Measurements from ENCODE around the gene METTL23. TPM values are rescaled to one million over a fixed set of nuclear protein-coding genes. Genes with fewer than 3 reads are reported as not detected.

The METTL23 gene
- total and polyA plus RNA-seq, 12 donors = 18.0 to 41.8 (median 24.7) TPM

GRCh38 chr17:76700617-76701470, 25.8 kb upstream of the METTL23 start:
- peak; percentile 77 to 87 (median 84) for ATAC-seq
- peak overlapping the region in 9 of 10 donors; percentile 21 to 54 (median 39) for H3K4me3 ChIP-seq
- 9 to 15% methylated on average over 33 of the region's 33 CpGs for WGBS, 2 donors
- no peaks in the 10 kb centered on the region for H3K27me3 ChIP-seq
- peak; percentile 60 to 89 for DNase-seq
- no peaks in the 10 kb centered on the region for H3K9me3 ChIP-seq
- TF ChIP-seq CTCF (IDR thresholded peaks at IDR 0.05) = no peak
- H3K27ac ChIP-seq = peak overlapping the region; percentile 88 to 99 (median 96)
- intact Hi-C loops (cut with DNase I) = no loop called here
- H3K36me3 ChIP-seq = peaks cover 0 to 17% (median 0%) of the 10 kb centered on the region in 9 donors
- peaks cover 48 to 96% (median 82%) of the 10 kb centered on the region in 9 donors for H3K4me1 ChIP-seq

GRCh38 chr17:76701471-76701967, 25.1 kb upstream of the METTL23 start:
- WGBS, 2 donors = 35 to 47% methylated on average over 11 of the region's 11 CpGs
- Histone ChIP-seq H3K27me3 (no peaks in the 10 kb centered on the region), H3K4me1 (peaks cover 45 to 92% (median 76%) of the 10 kb centered on the region in 9 donors), H3K9me3 (no peaks in the 10 kb centered on the region), H3K4me3 (peak overlapping the region in 7 of 10 donors; percentile 21 to 54 (median 45)), H3K27ac (peak overlapping the region; percentile 88 to 99 (median 96)), H3K36me3 (peaks cover 0 to 13% (median 0%) of the 10 kb centered on the region in 9 donors)
- no peak for TF ChIP-seq CTCF (IDR thresholded peaks at IDR 0.05)
- no peak for DNase-seq
- peak in 4 of 8 donors; percentile 1 to 6 (median 2) for ATAC-seq
- intact Hi-C loops (cut with DNase I) = no loop called here

- no peak for DNase-seq
- ATAC-seq = no peak
- no peak for TF ChIP-seq CTCF (IDR thresholded peaks at IDR 0.05)
- H3K27ac ChIP-seq = peak overlapping the region; percentile 1 to 99 (median 96)
- intact Hi-C loops (cut with DNase I) = no loop called here
- H3K4me1 ChIP-seq = peaks cover 43 to 92% (median 71%) of the 10 kb centered on the region in 9 donors
- H3K4me3 ChIP-seq = peak overlapping the region in 1 of 10 donors; percentile 45
- H3K36me3 ChIP-seq = peaks cover 0 to 18% (median 0%) of the 10 kb centered on the region in 9 donors
- H3K27me3 ChIP-seq = no peaks in the 10 kb centered on the region
- WGBS, 2 donors = 62 to 74% methylated on average over 2 of the region's 2 CpGs
- no peaks in the 10 kb centered on the region for H3K9me3 ChIP-seq
These were observed 24.6 kb upstream of the METTL23 start for GRCh38 chr17:76702076-76702475.

GRCh38 chr17:76702941-76703637, 23.6 kb upstream of the METTL23 start:
- Histone ChIP-seq H3K4me1 (peaks cover 33 to 92% (median 71%) of the 10 kb centered on the region in 9 donors), H3K36me3 (peaks cover 0 to 22% (median 0%) of the 10 kb centered on the region in 9 donors), H3K4me3 (no peak overlapping the region), H3K9me3 (no peaks in the 10 kb centered on the region), H3K27ac (peak overlapping the region in 8 of 10 donors; percentile 38 to 99 (median 96)), H3K27me3 (no peaks in the 10 kb centered on the region)
- TF ChIP-seq CTCF (IDR thresholded peaks at IDR 0.05) = no peak
- 84 to 90% methylated on average over 10 of the region's 10 CpGs for WGBS, 2 donors
- intact Hi-C loops (cut with DNase I) = no loop called here
- no peak for ATAC-seq
- no peak for DNase-seq
